Fibroblast of the aortic adventitia (primary cell): Measurements from ENCODE around the gene MIGA1. TPM values are rescaled to one million over a fixed set of nuclear protein-coding genes. Genes with fewer than 3 reads are reported as not detected.

Experiments used
- DNase-seq: peaks from one replicate; pipeline ENCODE4 v3.0.0-alpha.2; 2010; ENCODE audit warnings: low read depth
- H3K4me3 ChIP-seq: 2 replicates; pipeline ENCODE4 v1.5.1; 2011; ENCODE audit warnings: low read depth, mild to moderate bottlenecking, control low read depth, low read length, moderate library complexity
- CTCF ChIP-seq: IDR thresholded peaks from 2 replicates; pipeline ENCODE4 v1.5.1; 2011; ENCODE audit warnings: mild to moderate bottlenecking, low read length, control low read depth, inconsistent platforms; ENCODE audit not compliant: insufficient read depth
- total RNA-seq: library from RNA; depleted of rRNA; stranded (reverse); fragments of >200 nt; gene quantifications from 2 replicates; pipeline ENCODE4 v1.2.3, GENCODE V29; 2012; ENCODE audit warnings: low replicate concordance

Gene MIGA1
- total RNA-seq, 1 donor, result 19.3 TPM

GRCh38 chr1:77926561-77927357 lies 147.3 kb downstream of the MIGA1 start:
- no peak for TF ChIP-seq CTCF
- no peak overlapping the region for H3K4me3 ChIP-seq
- no peak for DNase-seq

- no peak for DNase-seq
- TF ChIP-seq CTCF, result no peak
- no peak overlapping the region for H3K4me3 ChIP-seq
These were observed 148.0 kb downstream of the MIGA1 start for GRCh38 chr1:77927414-77927813.

Other genes starting within 250 kb of the MIGA1 start
- 72.4 and 86.3 TPM in 2 replicates for gene ZZZ3, start 97.0 kb upstream of the MIGA1 start, total RNA-seq
- 71.9 and 93.5 TPM in 2 replicates for gene USP33, start 19.8 kb upstream of the MIGA1 start, total RNA-seq
- 17.6 and 66.4 TPM in 2 replicates for gene NEXN, start 109.0 kb downstream of the MIGA1 start, total RNA-seq
- 32.4 and 87.7 TPM in 2 replicates for gene FUBP1, start 199.4 kb downstream of the MIGA1 start, total RNA-seq
- gene DNAJB4, start 225.3 kb downstream of the MIGA1 start, total RNA-seq, result 42.0 and 52.7 TPM in 2 replicates